Activated CD4-positive, alpha-beta T cell treated with anti-CD3 and anti-CD28 coated beads, Interleukin-2, Interleukin-4, amounts not matched to agents 100 ng/mL and 50 ng/mL, durations not matched to agents 16 hours and 8 hours (primary cell): Measurements from ENCODE around the gene ZNF337.
"Not testable (repeated sequence)": the region's sequence is repeated elsewhere in the genome, so short reads cannot be mapped to it uniquely, and the experiment has no call there.

ENCODE experiments used
- DNase-seq: peaks from one replicate; pipeline ENCODE4 v3.0.0-alpha.2; 2020; ENCODE audit warnings: low spot score

The ZNF337 gene

GRCh38 chr20:25695532-25696370 is 902 bp downstream of the ZNF337 start:
- DNase-seq = peak; percentile 4

- DNase-seq = no peak
Observed at GRCh38 chr20:25692499-25692898, 4.2 kb downstream of the ZNF337 start.

GRCh38 chr20:25690427-25690826 is 6.2 kb downstream of the ZNF337 start:
- no peak for DNase-seq

GRCh38 chr20:25686081-25687067 is 10.3 kb downstream of the ZNF337 start:
- no peak for DNase-seq

- no peak for DNase-seq
Observed at GRCh38 chr20:25685276-25686080, 11.2 kb downstream of the ZNF337 start.

- not testable (repeated sequence) for DNase-seq
Observed at GRCh38 chr20:25683826-25684225, 12.8 kb downstream of the ZNF337 start.

GRCh38 chr20:25683050-25683449 is 13.6 kb downstream of the ZNF337 start:
- no peak for DNase-seq

GRCh38 chr20:25676164-25676809 is 20.4 kb downstream of the ZNF337 start:
- peak; percentile 7 for DNase-seq

- no peak for DNase-seq
Observed at GRCh38 chr20:25675161-25675560, 21.5 kb downstream of the ZNF337 start.

- no peak for DNase-seq
Observed at GRCh38 chr20:25672659-25673235, 23.9 kb downstream of the ZNF337 start.

- no peak for DNase-seq
Observed at GRCh38 chr20:25669826-25670422, 26.7 kb downstream of the ZNF337 start.

GRCh38 chr20:25668446-25668845 is 28.2 kb downstream of the ZNF337 start:
- no peak for DNase-seq

- DNase-seq = no peak
Observed at GRCh38 chr20:25659999-25660398, 36.7 kb downstream of the ZNF337 start.

GRCh38 chr20:25654487-25654886 is 42.2 kb downstream of the ZNF337 start:
- no peak for DNase-seq

GRCh38 chr20:25652866-25653265 is 43.8 kb downstream of the ZNF337 start:
- not testable (repeated sequence) for DNase-seq

- DNase-seq = no peak
Observed at GRCh38 chr20:25644814-25645213, 51.8 kb downstream of the ZNF337 start.

- no peak for DNase-seq
Observed at GRCh38 chr20:25643716-25644115, 52.9 kb downstream of the ZNF337 start.

GRCh38 chr20:25637247-25637646 is 59.4 kb downstream of the ZNF337 start:
- no peak for DNase-seq

GRCh38 chr20:25632940-25633790 is 63.5 kb downstream of the ZNF337 start:
- DNase-seq = no peak

- DNase-seq = not testable (repeated sequence)
Observed at GRCh38 chr20:25630615-25631014, 66.0 kb downstream of the ZNF337 start.
